ENCODE results near the gene PCDH1.

Gene PCDH1

GRCh38 chr5:141872496-141873356 is 5.5 kb downstream of the PCDH1 start:
- no peak for DNase-seq

GRCh38 chr5:141871870-141872269 is 6.3 kb downstream of the PCDH1 start:
- no peak for DNase-seq

- DNase-seq, result no peak
These were observed 7.3 kb downstream of the PCDH1 start for GRCh38 chr5:141870871-141871270.

- DNase-seq, result no peak
These were observed 8.0 kb downstream of the PCDH1 start for GRCh38 chr5:141870228-141870627.

- no peak for DNase-seq
These were observed 8.7 kb downstream of the PCDH1 start for GRCh38 chr5:141869514-141869913.

- no peak for DNase-seq
These were observed 9.2 kb downstream of the PCDH1 start for GRCh38 chr5:141869040-141869439.

- DNase-seq, result no peak
These were observed 9.7 kb downstream of the PCDH1 start for GRCh38 chr5:141868541-141868940.

- DNase-seq, result no peak
These were observed 10.6 kb downstream of the PCDH1 start for GRCh38 chr5:141867651-141868050.

GRCh38 chr5:141867139-141867538 is 11.1 kb downstream of the PCDH1 start:
- no peak for DNase-seq

- DNase-seq, result no peak
These were observed 12.1 kb downstream of the PCDH1 start for GRCh38 chr5:141866096-141866495.

GRCh38 chr5:141865406-141865805 is 12.8 kb downstream of the PCDH1 start:
- DNase-seq, result no peak

- no peak for DNase-seq
These were observed 13.5 kb downstream of the PCDH1 start for GRCh38 chr5:141864371-141865370.

GRCh38 chr5:141863569-141864178 is 14.5 kb downstream of the PCDH1 start:
- DNase-seq, result no peak

GRCh38 chr5:141862936-141863543 is 15.2 kb downstream of the PCDH1 start:
- no peak for DNase-seq

- DNase-seq, result no peak
These were observed 17.0 kb downstream of the PCDH1 start for GRCh38 chr5:141861194-141861593.

- no peak for DNase-seq
These were observed 20.0 kb downstream of the PCDH1 start for GRCh38 chr5:141858079-141858765.

- no peak for DNase-seq
These were observed 21.0 kb downstream of the PCDH1 start for GRCh38 chr5:141857226-141857625.

GRCh38 chr5:141856037-141856790 is 22.0 kb downstream of the PCDH1 start:
- DNase-seq, result no peak

GRCh38 chr5:141855265-141856036 is 22.8 kb downstream of the PCDH1 start:
- DNase-seq, result no peak

- DNase-seq, result no peak
These were observed 24.1 kb downstream of the PCDH1 start for GRCh38 chr5:141853895-141854626.
